PC-3 (cell line): Measurements from ENCODE around the gene USP22.

Experiments
- EZH2phosphoT487 ChIP-seq: fragments of 300-600 bp; sonication (generic); IDR thresholded peaks from 2 replicates; pipeline ENCODE4 v1.6.1; 2018; ENCODE audit warnings: mild to moderate bottlenecking, antibody characterized with exemption, low read length, borderline replicate concordance
- TF ChIP-seq, protein P1 (sequence below): fragments of 300-600 bp; sonication (generic); conservative IDR thresholded peaks from 2 replicates; pipeline ENCODE4 v1.5.1; 2017; ENCODE audit warnings: antibody characterized with exemption, low read depth, mild to moderate bottlenecking, low read length

DNA sequence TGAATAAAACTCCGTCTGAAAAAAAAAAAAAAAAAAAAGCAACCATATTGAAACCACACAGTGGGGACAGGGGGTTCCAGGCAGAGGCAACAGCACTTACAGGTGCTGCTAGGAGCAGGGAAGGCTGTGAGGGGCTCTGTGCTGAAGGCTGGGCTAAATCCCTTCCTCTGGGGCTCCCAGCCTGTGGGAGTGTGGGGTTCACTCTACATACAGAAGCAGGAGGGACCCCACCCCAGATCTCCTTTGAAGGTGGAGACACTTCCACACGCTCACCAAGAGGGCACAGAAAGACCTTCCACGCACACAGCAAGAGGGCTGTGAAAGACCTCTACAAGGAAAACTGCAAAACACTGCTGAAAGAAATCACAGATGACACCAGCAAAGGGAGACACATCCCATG is 53.9 kb downstream of the USP22 start:
- TF ChIP-seq, protein P1, sequence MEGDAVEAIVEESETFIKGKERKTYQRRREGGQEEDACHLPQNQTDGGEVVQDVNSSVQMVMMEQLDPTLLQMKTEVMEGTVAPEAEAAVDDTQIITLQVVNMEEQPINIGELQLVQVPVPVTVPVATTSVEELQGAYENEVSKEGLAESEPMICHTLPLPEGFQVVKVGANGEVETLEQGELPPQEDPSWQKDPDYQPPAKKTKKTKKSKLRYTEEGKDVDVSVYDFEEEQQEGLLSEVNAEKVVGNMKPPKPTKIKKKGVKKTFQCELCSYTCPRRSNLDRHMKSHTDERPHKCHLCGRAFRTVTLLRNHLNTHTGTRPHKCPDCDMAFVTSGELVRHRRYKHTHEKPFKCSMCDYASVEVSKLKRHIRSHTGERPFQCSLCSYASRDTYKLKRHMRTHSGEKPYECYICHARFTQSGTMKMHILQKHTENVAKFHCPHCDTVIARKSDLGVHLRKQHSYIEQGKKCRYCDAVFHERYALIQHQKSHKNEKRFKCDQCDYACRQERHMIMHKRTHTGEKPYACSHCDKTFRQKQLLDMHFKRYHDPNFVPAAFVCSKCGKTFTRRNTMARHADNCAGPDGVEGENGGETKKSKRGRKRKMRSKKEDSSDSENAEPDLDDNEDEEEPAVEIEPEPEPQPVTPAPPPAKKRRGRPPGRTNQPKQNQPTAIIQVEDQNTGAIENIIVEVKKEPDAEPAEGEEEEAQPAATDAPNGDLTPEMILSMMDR: no peak
- no peak for TF ChIP-seq EZH2phosphoT487
